ENCODE measurements around the gene ZNF367. TPM values are rescaled to one million over a fixed set of nuclear protein-coding genes. Genes with fewer than 3 reads are reported as not detected.

Gene ZNF367
- total and polyA plus RNA-seq, 9 of the 15 experiments (the other 6 are each of a cell fraction or from before 2014, with no cell fraction given): 2.7 to 14.4 (median 10.0) TPM

DNA sequence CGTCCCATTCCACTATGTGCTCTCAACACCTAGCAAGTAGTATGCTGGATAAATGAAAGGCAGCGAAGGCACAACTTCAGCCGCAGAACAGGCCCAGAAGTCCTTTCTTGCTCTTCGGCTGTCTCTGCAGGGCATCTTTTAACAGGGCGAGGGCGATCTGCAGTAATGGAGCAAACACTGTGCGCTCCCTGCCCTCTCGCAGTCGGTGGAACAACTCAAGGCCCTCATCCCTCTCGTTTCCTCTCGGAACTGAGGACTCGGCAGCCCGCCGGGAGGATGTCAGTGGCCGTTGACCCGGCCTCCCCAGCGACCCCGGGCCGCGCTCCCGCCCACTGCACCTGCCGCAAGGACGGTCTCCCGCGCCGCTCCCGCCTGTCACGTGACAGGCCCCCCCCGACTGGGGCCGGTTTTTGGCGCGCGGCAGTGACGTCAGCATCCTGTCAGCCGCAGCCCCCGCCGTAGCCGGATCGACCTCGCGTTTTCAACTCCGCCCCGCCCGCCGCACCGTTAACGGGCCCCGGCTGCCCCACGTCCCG lies 1.1 kb downstream of the ZNF367 start (continued):
- TF ChIP-seq, protein P1, sequence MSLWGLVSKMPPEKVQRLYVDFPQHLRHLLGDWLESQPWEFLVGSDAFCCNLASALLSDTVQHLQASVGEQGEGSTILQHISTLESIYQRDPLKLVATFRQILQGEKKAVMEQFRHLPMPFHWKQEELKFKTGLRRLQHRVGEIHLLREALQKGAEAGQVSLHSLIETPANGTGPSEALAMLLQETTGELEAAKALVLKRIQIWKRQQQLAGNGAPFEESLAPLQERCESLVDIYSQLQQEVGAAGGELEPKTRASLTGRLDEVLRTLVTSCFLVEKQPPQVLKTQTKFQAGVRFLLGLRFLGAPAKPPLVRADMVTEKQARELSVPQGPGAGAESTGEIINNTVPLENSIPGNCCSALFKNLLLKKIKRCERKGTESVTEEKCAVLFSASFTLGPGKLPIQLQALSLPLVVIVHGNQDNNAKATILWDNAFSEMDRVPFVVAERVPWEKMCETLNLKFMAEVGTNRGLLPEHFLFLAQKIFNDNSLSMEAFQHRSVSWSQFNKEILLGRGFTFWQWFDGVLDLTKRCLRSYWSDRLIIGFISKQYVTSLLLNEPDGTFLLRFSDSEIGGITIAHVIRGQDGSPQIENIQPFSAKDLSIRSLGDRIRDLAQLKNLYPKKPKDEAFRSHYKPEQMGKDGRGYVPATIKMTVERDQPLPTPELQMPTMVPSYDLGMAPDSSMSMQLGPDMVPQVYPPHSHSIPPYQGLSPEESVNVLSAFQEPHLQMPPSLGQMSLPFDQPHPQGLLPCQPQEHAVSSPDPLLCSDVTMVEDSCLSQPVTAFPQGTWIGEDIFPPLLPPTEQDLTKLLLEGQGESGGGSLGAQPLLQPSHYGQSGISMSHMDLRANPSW (CRISPR knock-in tag; IDR thresholded peaks at IDR 0.05): no peak
- TF ChIP-seq, protein P2, sequence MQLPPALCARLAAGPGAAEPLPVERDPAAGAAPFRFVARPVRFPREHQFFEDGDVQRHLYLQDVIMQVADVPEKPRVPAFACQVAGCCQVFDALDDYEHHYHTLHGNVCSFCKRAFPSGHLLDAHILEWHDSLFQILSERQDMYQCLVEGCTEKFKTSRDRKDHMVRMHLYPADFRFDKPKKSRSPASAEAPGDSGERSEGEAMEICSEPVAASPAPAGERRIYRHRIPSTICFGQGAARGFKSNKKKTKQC (CRISPR knock-in tag; IDR thresholded peaks at IDR 0.05): peak; percentile 35; the same call in 1 of the 2 replicates
- TF ChIP-seq NCOA2 (IDR thresholded peaks at IDR 0.05; ENCODE audit: partially characterized antibody in 2 of 2): no peak
- TF ChIP-seq TAF9B (IDR thresholded peaks at IDR 0.05; ENCODE audit: partially characterized antibody): no peak
- no peak for TF ChIP-seq ILF3 (IDR thresholded peaks at IDR 0.05; ENCODE audit: borderline replicate concordance)
- no peak for TF ChIP-seq CBX5 (IDR thresholded peaks at IDR 0.05; ENCODE audit: borderline replicate concordance, low read depth)
- TF ChIP-seq SETDB1 (IDR thresholded peaks at IDR 0.05; ENCODE audit: low read length): no peak
- TF ChIP-seq ZNF282 (CRISPR knock-in tag; IDR thresholded peaks at IDR 0.05): no peak
- no peak for TF ChIP-seq HNRNPUL1 (IDR thresholded peaks at IDR 0.05; ENCODE audit: low read length)
- TF ChIP-seq ZNF408 (CRISPR knock-in tag; IDR thresholded peaks at IDR 0.05; ENCODE audit: low read depth): no peak
- no peak for TF ChIP-seq HLTF (IDR thresholded peaks at IDR 0.05)
- TF ChIP-seq, protein P3, sequence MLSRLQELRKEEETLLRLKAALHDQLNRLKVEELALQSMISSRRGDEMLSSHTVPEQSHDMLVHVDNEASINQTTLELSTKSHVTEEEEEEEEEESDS (CRISPR knock-in tag; IDR thresholded peaks at IDR 0.05): no peak
- TF ChIP-seq NCOA1 (IDR thresholded peaks at IDR 0.05; ENCODE audit: low read depth): no peak
- TF ChIP-seq, protein P4, sequence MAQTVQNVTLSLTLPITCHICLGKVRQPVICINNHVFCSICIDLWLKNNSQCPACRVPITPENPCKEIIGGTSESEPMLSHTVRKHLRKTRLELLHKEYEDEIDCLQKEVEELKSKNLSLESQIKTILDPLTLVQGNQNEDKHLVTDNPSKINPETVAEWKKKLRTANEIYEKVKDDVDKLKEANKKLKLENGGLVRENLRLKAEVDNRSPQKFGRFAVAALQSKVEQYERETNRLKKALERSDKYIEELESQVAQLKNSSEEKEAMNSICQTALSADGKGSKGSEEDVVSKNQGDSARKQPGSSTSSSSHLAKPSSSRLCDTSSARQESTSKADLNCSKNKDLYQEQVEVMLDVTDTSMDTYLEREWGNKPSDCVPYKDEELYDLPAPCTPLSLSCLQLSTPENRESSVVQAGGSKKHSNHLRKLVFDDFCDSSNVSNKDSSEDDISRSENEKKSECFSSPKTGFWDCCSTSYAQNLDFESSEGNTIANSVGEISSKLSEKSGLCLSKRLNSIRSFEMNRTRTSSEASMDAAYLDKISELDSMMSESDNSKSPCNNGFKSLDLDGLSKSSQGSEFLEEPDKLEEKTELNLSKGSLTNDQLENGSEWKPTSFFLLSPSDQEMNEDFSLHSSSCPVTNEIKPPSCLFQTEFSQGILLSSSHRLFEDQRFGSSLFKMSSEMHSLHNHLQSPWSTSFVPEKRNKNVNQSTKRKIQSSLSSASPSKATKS (CRISPR knock-in tag; IDR thresholded peaks at IDR 0.05): no peak
- TF ChIP-seq, protein P5, sequence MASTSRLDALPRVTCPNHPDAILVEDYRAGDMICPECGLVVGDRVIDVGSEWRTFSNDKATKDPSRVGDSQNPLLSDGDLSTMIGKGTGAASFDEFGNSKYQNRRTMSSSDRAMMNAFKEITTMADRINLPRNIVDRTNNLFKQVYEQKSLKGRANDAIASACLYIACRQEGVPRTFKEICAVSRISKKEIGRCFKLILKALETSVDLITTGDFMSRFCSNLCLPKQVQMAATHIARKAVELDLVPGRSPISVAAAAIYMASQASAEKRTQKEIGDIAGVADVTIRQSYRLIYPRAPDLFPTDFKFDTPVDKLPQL (IDR thresholded peaks at IDR 0.05; ENCODE audit: extremely low read depth, insufficient read length): no peak
- TF ChIP-seq ZFP36 (IDR thresholded peaks at IDR 0.05; ENCODE audit: low read depth, low read length, partially characterized antibody): no peak
- TF ChIP-seq MYNN (IDR thresholded peaks at IDR 0.05): no peak
- TF ChIP-seq MYNN (CRISPR knock-in tag; IDR thresholded peaks at IDR 0.05): no peak
- TF ChIP-seq, protein P6, sequence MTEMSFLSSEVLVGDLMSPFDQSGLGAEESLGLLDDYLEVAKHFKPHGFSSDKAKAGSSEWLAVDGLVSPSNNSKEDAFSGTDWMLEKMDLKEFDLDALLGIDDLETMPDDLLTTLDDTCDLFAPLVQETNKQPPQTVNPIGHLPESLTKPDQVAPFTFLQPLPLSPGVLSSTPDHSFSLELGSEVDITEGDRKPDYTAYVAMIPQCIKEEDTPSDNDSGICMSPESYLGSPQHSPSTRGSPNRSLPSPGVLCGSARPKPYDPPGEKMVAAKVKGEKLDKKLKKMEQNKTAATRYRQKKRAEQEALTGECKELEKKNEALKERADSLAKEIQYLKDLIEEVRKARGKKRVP (CRISPR knock-in tag; IDR thresholded peaks at IDR 0.05): peak; percentile 34; the same call in 1 of the 2 replicates
- peak; percentile 49; the same call in 1 of the 2 replicates for TF ChIP-seq ZNF239 (CRISPR knock-in tag; IDR thresholded peaks at IDR 0.05)
- TF ChIP-seq, protein P7, sequence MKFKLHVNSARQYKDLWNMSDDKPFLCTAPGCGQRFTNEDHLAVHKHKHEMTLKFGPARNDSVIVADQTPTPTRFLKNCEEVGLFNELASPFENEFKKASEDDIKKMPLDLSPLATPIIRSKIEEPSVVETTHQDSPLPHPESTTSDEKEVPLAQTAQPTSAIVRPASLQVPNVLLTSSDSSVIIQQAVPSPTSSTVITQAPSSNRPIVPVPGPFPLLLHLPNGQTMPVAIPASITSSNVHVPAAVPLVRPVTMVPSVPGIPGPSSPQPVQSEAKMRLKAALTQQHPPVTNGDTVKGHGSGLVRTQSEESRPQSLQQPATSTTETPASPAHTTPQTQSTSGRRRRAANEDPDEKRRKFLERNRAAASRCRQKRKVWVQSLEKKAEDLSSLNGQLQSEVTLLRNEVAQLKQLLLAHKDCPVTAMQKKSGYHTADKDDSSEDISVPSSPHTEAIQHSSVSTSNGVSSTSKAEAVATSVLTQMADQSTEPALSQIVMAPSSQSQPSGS (CRISPR knock-in tag; IDR thresholded peaks at IDR 0.05): no peak

Measured in K562 (cell line).